GM12875 (cell line): ENCODE measurements around the gene SORCS2.

ENCODE experiments used
- H3K4me3 ChIP-seq: one replicate; pipeline ENCODE4 v1.5.1; 2011; ENCODE audit warnings: low read depth, low read length, control low read depth
- CTCF ChIP-seq: IDR thresholded peaks from 2 replicates; pipeline ENCODE4 v1.5.1; 2011; ENCODE audit warnings: low read depth, mild to moderate bottlenecking, control low read depth, inconsistent platforms, low read length, moderate library complexity, borderline replicate concordance; ENCODE audit not compliant: insufficient read depth

SORCS2 gene

GRCh38 chr4:7287918-7288280 lies 95.6 kb downstream of the SORCS2 start:
- no peak overlapping the region for H3K4me3 ChIP-seq
- TF ChIP-seq CTCF: no peak

GRCh38 chr4:7288751-7289523 lies 96.6 kb downstream of the SORCS2 start:
- no peak for TF ChIP-seq CTCF
- H3K4me3 ChIP-seq: no peak overlapping the region

- H3K4me3 ChIP-seq: no peak overlapping the region
- no peak for TF ChIP-seq CTCF
Measured at GRCh38 chr4:7289589-7289988, 97.3 kb downstream of the SORCS2 start.

- no peak overlapping the region for H3K4me3 ChIP-seq
- TF ChIP-seq CTCF: no peak
Measured at GRCh38 chr4:7291372-7292114, 99.2 kb downstream of the SORCS2 start.

- no peak for TF ChIP-seq CTCF
- H3K4me3 ChIP-seq: no peak overlapping the region
Measured at GRCh38 chr4:7293703-7294102, 101.4 kb downstream of the SORCS2 start.

GRCh38 chr4:7294176-7294756 lies 101.9 kb downstream of the SORCS2 start:
- TF ChIP-seq CTCF: no peak
- no peak overlapping the region for H3K4me3 ChIP-seq
